HL-60/S4 treated with retinoic acid at 250 ng/mL for 4 days and 3 days (cell line): ENCODE measurements around the gene IGSF21.
"Not testable (repeated sequence)": the region's sequence is repeated elsewhere in the genome, so short reads cannot be mapped to it uniquely, and the experiment has no call there.

Source experiments
- in situ Hi-C: fragments of 300-500 bp; cut with MboI; formaldehyde crosslinking; loops from 2 replicates; pipeline ENCODE4 v1.7.0; 2022; ENCODE audit warnings: low sequenced_read_pairs

IGSF21 gene

GRCh38 chr1:18144916-18145647, 37.5 kb downstream of the IGSF21 start:
- in situ Hi-C loops: no loop called here

- in situ Hi-C loops: no loop called here
These were observed 38.4 kb downstream of the IGSF21 start for GRCh38 chr1:18145851-18146618.

- in situ Hi-C loops: no loop called here
These were observed 39.3 kb downstream of the IGSF21 start for GRCh38 chr1:18146886-18147285.

GRCh38 chr1:18147672-18148071, 40.1 kb downstream of the IGSF21 start:
- in situ Hi-C loops: no loop called here

- in situ Hi-C loops: no loop called here
These were observed 40.9 kb downstream of the IGSF21 start for GRCh38 chr1:18148461-18148860.

GRCh38 chr1:18149027-18149641, 41.5 kb downstream of the IGSF21 start:
- in situ Hi-C loops: no loop called here

GRCh38 chr1:18151436-18152122, 44.0 kb downstream of the IGSF21 start:
- in situ Hi-C loops: no loop called here

- in situ Hi-C loops: no loop called here
These were observed 47.0 kb downstream of the IGSF21 start for GRCh38 chr1:18154430-18155194.

- in situ Hi-C loops: no loop called here
These were observed 48.3 kb downstream of the IGSF21 start for GRCh38 chr1:18155881-18156385.

GRCh38 chr1:18157352-18157751, 49.8 kb downstream of the IGSF21 start:
- in situ Hi-C loops: no loop called here

- in situ Hi-C loops: no loop called here
These were observed 50.4 kb downstream of the IGSF21 start for GRCh38 chr1:18157968-18158367.

GRCh38 chr1:18158714-18159113, 51.1 kb downstream of the IGSF21 start:
- in situ Hi-C loops: no loop called here

GRCh38 chr1:18160290-18160942, 52.8 kb downstream of the IGSF21 start:
- in situ Hi-C loops: no loop called here

GRCh38 chr1:18161690-18162089, 54.1 kb downstream of the IGSF21 start:
- in situ Hi-C loops: no loop called here

- in situ Hi-C loops: not testable (repeated sequence)
These were observed 58.0 kb downstream of the IGSF21 start for GRCh38 chr1:18165640-18166039.

- in situ Hi-C loops: no loop called here
These were observed 58.7 kb downstream of the IGSF21 start for GRCh38 chr1:18166341-18166740.

GRCh38 chr1:18166929-18167328, 59.3 kb downstream of the IGSF21 start:
- in situ Hi-C loops: no loop called here

- in situ Hi-C loops: no loop called here
These were observed 62.8 kb downstream of the IGSF21 start for GRCh38 chr1:18170444-18170843.

- in situ Hi-C loops: no loop called here
These were observed 66.4 kb downstream of the IGSF21 start for GRCh38 chr1:18174037-18174436.

GRCh38 chr1:18175051-18175450, 67.5 kb downstream of the IGSF21 start:
- in situ Hi-C loops: no loop called here
